Brain microvascular endothelial cell (primary cell): ENCODE data around the gene NYAP2.

Experiments used
- DNase-seq: peaks from one replicate; pipeline ENCODE4 v3.0.0-alpha.2; 2020
- H3K27ac ChIP-seq: fragments of 250-450 bp; sonication (Bioruptor Pico); 2 replicates; pipeline ENCODE4 v1.5.1; 2020; ENCODE audit warnings: mild to moderate bottlenecking, moderate library complexity
- H3K27me3 ChIP-seq: fragments of 250-450 bp; sonication (Bioruptor Pico); replicated peaks from 2 replicates; pipeline ENCODE4 v1.5.1; 2020; ENCODE audit warnings: mild to moderate bottlenecking
- H3K36me3 ChIP-seq: fragments of 250-450 bp; sonication (Bioruptor Pico); replicated peaks from 2 replicates; pipeline ENCODE4 v1.5.1; 2020; ENCODE audit warnings: mild to moderate bottlenecking
- H3K4me3 ChIP-seq: 2 replicates; pipeline ENCODE4 v1.5.1; 2011; ENCODE audit warnings: low read depth, mild to moderate bottlenecking, control low read depth, low read length, moderate library complexity
- in situ Hi-C: cut with HindIII; loops from 2 replicates; pipeline ENCODE4 v1.10.0; 2017; ENCODE audit warnings: low sequenced_read_pairs, low pct_ligation_motif_present
- TF ChIP-seq, protein P1 (sequence below): IDR thresholded peaks from 2 replicates; pipeline ENCODE4 v1.5.1; 2011; ENCODE audit warnings: low read depth, mild to moderate bottlenecking, moderate library complexity, low read length, control low read depth, inconsistent platforms; ENCODE audit errors: missing control alignments

The NYAP2 gene

DNA sequence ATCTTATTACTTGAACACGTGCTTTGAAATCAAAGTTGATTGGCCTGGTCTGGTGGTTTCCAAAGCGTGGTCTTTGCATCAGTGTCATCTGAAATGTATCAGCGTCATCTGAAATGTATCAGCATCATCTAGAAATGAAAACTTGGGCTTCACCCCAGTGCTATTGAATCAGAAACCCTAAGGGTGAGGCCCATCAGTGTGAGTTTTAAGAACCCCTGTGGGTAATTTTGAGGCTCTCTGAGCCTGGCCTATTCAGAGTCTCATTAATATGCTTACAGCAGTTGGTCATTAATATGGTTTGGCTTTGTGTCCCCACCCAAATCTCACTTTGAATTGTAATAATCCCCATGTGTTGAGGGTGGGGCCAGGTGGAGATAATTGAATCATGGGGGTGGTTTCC is 85.2 kb downstream of the NYAP2 start:
- Histone ChIP-seq H3K4me3 (no peak overlapping the region), H3K27ac (no peak overlapping the region), H3K36me3 (no peaks in the 10 kb centered on the region), H3K27me3 (no peaks in the 10 kb centered on the region)
- in situ Hi-C loops = no loop called here
- no peak for DNase-seq
- TF ChIP-seq, protein P1, sequence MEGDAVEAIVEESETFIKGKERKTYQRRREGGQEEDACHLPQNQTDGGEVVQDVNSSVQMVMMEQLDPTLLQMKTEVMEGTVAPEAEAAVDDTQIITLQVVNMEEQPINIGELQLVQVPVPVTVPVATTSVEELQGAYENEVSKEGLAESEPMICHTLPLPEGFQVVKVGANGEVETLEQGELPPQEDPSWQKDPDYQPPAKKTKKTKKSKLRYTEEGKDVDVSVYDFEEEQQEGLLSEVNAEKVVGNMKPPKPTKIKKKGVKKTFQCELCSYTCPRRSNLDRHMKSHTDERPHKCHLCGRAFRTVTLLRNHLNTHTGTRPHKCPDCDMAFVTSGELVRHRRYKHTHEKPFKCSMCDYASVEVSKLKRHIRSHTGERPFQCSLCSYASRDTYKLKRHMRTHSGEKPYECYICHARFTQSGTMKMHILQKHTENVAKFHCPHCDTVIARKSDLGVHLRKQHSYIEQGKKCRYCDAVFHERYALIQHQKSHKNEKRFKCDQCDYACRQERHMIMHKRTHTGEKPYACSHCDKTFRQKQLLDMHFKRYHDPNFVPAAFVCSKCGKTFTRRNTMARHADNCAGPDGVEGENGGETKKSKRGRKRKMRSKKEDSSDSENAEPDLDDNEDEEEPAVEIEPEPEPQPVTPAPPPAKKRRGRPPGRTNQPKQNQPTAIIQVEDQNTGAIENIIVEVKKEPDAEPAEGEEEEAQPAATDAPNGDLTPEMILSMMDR = no peak

DNA sequence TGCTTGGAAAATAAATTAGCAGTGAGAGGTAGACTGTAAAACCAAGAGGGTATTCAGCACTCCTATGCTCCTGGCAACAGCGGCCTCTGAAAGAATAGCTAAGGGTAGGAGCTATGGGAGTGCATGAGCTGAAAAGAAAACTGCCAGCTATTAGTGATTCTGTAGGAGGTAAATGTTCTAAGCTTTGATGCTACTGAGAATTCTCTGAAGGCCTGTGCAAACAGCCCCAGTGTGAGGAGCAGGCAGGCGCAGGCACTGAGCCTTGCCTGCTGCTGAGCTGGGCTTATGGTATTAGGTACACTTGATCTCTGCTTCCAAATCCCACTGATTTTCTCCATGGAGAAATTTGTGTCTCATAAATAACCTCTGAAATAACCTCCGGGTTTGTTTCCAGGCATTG is 86.7 kb downstream of the NYAP2 start:
- Histone ChIP-seq H3K27me3 (no peaks in the 10 kb centered on the region), H3K4me3 (no peak overlapping the region), H3K36me3 (no peaks in the 10 kb centered on the region), H3K27ac (no peak overlapping the region)
- TF ChIP-seq, protein P1 = no peak
- no peak for DNase-seq
- in situ Hi-C loops = no loop called here

DNA sequence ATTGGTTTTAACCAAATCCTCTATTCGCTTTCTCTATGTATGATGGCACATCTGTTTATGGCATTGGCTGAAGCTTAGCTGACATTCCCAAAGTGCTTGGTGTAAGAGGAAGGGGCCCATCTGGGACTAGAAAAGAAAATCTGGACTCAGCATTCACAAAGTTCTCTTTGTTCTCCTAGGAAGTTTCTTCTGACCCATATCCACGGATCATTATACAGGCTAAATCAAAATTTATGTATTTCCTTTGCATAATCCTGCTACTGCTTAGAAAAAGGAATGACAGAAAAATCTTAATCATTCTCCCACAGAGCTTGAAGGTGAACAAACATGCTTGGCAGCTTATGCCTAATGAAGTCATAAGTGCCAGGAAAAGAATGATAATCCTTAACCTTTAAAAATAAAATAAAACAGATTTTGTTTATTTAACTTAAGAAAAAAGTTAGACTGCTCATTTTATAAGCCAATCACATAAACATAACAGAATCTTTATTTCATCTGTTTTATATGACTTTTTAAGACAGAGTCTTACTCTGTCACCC is 88.4 kb downstream of the NYAP2 start:
- no peaks in the 10 kb centered on the region for H3K36me3 ChIP-seq
- in situ Hi-C loops = no loop called here
- no peak overlapping the region for H3K27ac ChIP-seq
- H3K4me3 ChIP-seq = no peak overlapping the region
- DNase-seq = no peak
- TF ChIP-seq, protein P1 = no peak
- H3K27me3 ChIP-seq = no peaks in the 10 kb centered on the region

DNA sequence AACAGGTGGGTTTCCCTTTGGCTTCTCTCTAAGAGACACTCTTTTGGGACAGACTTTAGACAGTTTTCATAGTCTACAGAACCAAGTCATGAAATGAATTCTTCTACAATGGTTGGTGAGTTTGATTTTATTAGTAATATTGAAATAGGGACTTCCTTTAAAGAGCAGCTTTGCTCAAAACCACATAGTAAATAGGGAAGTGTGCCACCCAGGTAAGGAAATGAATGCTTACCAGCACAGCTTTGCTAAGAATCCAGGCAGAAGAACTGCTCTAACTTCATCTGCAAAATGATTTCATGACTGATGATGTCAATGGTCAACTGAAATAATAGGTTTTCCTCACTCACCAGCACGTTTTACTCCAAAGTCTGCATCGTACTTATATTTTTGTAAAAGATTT is 89.2 kb downstream of the NYAP2 start:
- no peak overlapping the region for H3K27ac ChIP-seq

DNA sequence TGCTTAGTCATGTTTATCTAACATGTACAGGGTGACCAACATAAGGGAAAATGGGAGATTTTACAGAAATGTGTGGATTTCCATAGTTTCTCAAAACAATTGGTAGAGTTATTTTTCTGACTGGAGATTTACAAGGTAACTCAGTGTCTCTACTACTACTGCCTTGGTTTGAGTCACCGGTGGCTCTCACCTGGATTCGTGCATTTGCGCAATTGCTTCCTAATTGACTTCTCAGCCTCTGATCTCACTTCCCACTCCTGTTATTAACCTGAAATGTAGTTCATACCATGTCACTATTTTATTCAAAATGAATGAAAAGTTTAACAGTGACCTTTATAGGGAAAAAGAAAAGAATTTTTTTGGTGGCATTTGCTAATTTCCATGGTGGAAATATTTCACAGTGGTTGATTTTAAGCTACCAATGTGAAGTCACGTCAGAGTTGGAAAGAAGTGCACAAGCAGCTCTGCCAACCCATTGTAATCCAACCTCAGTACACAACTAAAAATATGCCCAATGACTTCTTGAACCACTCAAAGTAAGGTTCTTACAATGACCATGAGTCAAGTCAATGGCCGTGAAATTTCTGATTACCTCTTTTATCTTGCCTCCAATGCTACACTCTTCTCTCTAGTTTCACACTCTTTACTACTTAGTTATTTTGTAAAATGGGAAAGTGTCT is 94.0 kb downstream of the NYAP2 start:
- Histone ChIP-seq H3K27ac (no peak overlapping the region), H3K27me3 (no peaks in the 10 kb centered on the region), H3K4me3 (no peak overlapping the region), H3K36me3 (no peaks in the 10 kb centered on the region)
- DNase-seq = no peak
- in situ Hi-C loops = no loop called here
- TF ChIP-seq, protein P1 = no peak

More for the DNA sequence above, 89.2 kb downstream of the NYAP2 start:
- no peak overlapping the region for H3K4me3 ChIP-seq
- no peaks in the 10 kb centered on the region for H3K36me3 ChIP-seq
- in situ Hi-C loops = no loop called here
- no peaks in the 10 kb centered on the region for H3K27me3 ChIP-seq
- no peak for DNase-seq
- TF ChIP-seq, protein P1 = no peak

DNA sequence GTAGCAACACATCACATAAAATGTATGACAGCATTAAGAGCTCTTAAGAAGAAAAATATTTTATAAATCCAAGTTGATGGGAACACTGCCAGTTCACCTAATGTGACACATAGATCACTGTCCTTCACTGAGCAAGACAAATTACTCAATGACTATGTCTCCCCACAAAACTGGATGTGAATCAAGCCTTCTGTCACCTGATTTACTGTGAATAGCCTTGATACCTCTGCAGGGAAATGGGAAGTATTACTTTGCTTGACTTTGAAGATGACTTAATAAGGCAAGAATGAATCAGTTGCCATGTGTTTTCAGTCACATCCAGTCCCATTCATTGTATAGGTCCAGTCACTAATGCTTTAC is 94.6 kb downstream of the NYAP2 start:
- TF ChIP-seq, protein P1 = no peak
- in situ Hi-C loops = no loop called here

More for the DNA sequence above, 94.6 kb downstream of the NYAP2 start:
- Histone ChIP-seq H3K27me3 (no peaks in the 10 kb centered on the region), H3K27ac (no peak overlapping the region), H3K4me3 (no peak overlapping the region), H3K36me3 (no peaks in the 10 kb centered on the region)
- no peak for DNase-seq
